Activated CD4-positive, alpha-beta T cell treated with anti-CD3 and anti-CD28 coated beads for 36 hours (primary cell): ENCODE results near the gene NSD1. TPM values are rescaled to one million over a fixed set of nuclear protein-coding genes. Genes with fewer than 3 reads are reported as not detected.

Experiments
- ATAC-seq: fragments of 200-7000 bp; cut with Tn5 transposase; one replicate; pipeline ENCODE4 v1.10.0; 2021; ENCODE audit warnings: mild to moderate bottlenecking, moderate library complexity
- CTCF ChIA-PET: fragments of 350-600 bp; sonication (Branson Sonifier 250); formaldehyde crosslinking; loops from one replicate; lab custom pipeline; 2021; ENCODE audit warnings: antibody characterized with exemption; lab: Charles Lee
- POLR2A ChIA-PET: fragments of 350-600 bp; sonication (Branson Sonifier 250); formaldehyde crosslinking; loops from one replicate; lab custom pipeline; 2021; ENCODE audit warnings: antibody characterized with exemption, inconsistent platforms; lab: Charles Lee
- DNase-seq: peaks from one replicate; pipeline ENCODE4 v3.0.0-alpha.2; 2020
- H3K27ac Mint-ChIP-seq: one replicate; pipeline ENCODE4 v1.8.0; 2021; ENCODE audit warnings: mixed read lengths
- H3K27me3 Mint-ChIP-seq: one replicate; pipeline ENCODE4 v1.8.0; 2021; ENCODE audit warnings: mixed read lengths
- H3K36me3 Mint-ChIP-seq: one replicate; pipeline ENCODE4 v1.8.0; 2021; ENCODE audit warnings: low read depth, mixed read lengths
- H3K4me1 Mint-ChIP-seq: one replicate; pipeline ENCODE4 v1.8.0; 2021; ENCODE audit warnings: mixed read lengths
- H3K4me3 Mint-ChIP-seq: one replicate; pipeline ENCODE4 v1.8.0; 2021; ENCODE audit warnings: mild to moderate bottlenecking, moderate library complexity, mixed read lengths
- H3K9me3 Mint-ChIP-seq: one replicate; pipeline ENCODE4 v1.8.0; 2021; ENCODE audit warnings: low read depth, mixed read lengths
- intact Hi-C, 2 experiments: fragments of 100-400 bp; cut with DNase I in 1 of 2; cut with micrococcal nuclease in 1 of 2; formaldehyde crosslinking; loops; one replicate each; pipeline versions ENCODE4 v1.14.2 to v1.15.1; 2022 to 2024; cut with DNase I, micrococcal nuclease
- total RNA-seq, 2 experiments: library from RNA; stranded (reverse); gene quantifications; one replicate each; pipeline ENCODE4 v1.2.3, GENCODE V29; 2021

NSD1 gene
- total RNA-seq, 2 experiments from 2014 or later: 65.6 to 68.2 TPM

GRCh38 chr5:177116631-177117373, 16.8 kb upstream of the NSD1 start:
- intact Hi-C loops: loop anchor here in 1 of 2 experiments (1.0 to 10.0 kb wide), 2 partner anchors 158 to 186 kb away; partner anchors contain the start of genes PRELID1 and RAB24
- H3K27me3 Mint-ChIP-seq: no peaks in the 10 kb centered on the region
- peaks cover 14% of the 10 kb centered on the region for H3K4me1 Mint-ChIP-seq
- peaks cover 7% of the 10 kb centered on the region for H3K36me3 Mint-ChIP-seq
- CTCF ChIA-PET: interaction anchor here (0.6 kb wide), 1 partner anchor 384 kb away, joined by 3 read pairs; no protein-coding TSS in a partner anchor
- peak overlapping the region; percentile 81 for H3K27ac Mint-ChIP-seq
- POLR2A ChIA-PET: no interaction called here
- peak; percentile 98 for ATAC-seq
- H3K9me3 Mint-ChIP-seq: no peaks in the 10 kb centered on the region
- H3K4me3 Mint-ChIP-seq: peak overlapping the region; percentile 57
- DNase-seq: peak; percentile 91

DNA sequence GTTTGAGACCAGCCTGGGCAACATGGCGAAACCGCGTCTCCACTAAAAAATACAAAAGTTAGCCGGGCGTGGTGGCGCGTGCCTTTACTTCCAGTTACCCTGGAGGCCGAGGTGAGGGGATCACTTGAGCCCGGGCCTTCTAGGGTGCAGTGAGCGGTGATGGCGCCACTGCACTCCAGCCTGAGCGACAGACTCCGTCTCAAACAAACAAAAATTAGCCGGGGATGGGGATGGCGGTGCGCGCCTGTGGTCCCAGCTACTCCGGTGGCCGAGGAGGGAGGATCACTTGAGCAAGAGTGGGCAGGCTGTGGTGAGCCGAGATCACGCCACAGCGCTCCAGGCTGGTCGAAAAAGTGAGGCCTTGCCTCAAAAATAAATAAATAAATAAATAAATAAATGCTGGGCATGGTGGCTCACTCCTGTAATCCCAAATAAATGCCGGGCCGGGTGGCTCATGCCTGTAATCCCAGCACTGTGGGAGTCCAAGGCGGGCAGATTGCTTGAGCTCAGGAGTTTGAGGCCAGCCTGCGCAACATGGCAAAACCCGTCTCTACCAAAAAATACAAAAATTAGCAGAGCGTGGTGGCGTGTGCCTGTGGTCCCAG, 16.0 kb upstream of the NSD1 start:
- Mint-ChIP-seq H3K9me3 (no peaks in the 10 kb centered on the region), H3K36me3 (peaks cover 7% of the 10 kb centered on the region), H3K27me3 (no peaks in the 10 kb centered on the region), H3K4me1 (peaks cover 14% of the 10 kb centered on the region), H3K4me3 (peak overlapping the region; percentile 57), H3K27ac (no peak overlapping the region)
- intact Hi-C loops: loop anchor here in 1 of 2 experiments (10.0 kb wide), 1 partner anchor 157 kb away; no protein-coding TSS in a partner anchor
- no peak for DNase-seq
- ChIA-PET CTCF (interaction anchor here (0.6 kb wide), 1 partner anchor 384 kb away, joined by 3 read pairs; no protein-coding TSS in a partner anchor), POLR2A (no interaction called here)
- no peak for ATAC-seq

GRCh38 chr5:177122566-177122965, 11.0 kb upstream of the NSD1 start:
- intact Hi-C loops: no loop called here
- no peak overlapping the region for H3K27ac Mint-ChIP-seq

GRCh38 chr5:177123789-177124485, 9.6 kb upstream of the NSD1 start:
- ChIA-PET CTCF (interaction anchor here (0.6 to 1.6 kb wide), 2 partner anchors 10 to 463 kb away, joined by 3 to 12 read pairs; no protein-coding TSS in a partner anchor), POLR2A (interaction anchor here (0.7 kb wide), 1 partner anchor 375 kb away, joined by 3 read pairs; no protein-coding TSS in a partner anchor)
- H3K27ac Mint-ChIP-seq: no peak overlapping the region
- no peaks in the 10 kb centered on the region for H3K27me3 Mint-ChIP-seq
- no peaks in the 10 kb centered on the region for H3K36me3 Mint-ChIP-seq
- H3K4me3 Mint-ChIP-seq: no peak overlapping the region
- H3K9me3 Mint-ChIP-seq: no peaks in the 10 kb centered on the region
- ATAC-seq (no peak), DNase-seq (no peak)
- H3K4me1 Mint-ChIP-seq: peaks cover 10% of the 10 kb centered on the region
- intact Hi-C loops: no loop called here

More at GRCh38 chr5:177122566-177122965, 11.0 kb upstream of the NSD1 start:
- Mint-ChIP-seq H3K27me3 (no peaks in the 10 kb centered on the region), H3K4me3 (no peak overlapping the region), H3K36me3 (no peaks in the 10 kb centered on the region), H3K4me1 (no peaks in the 10 kb centered on the region), H3K9me3 (no peaks in the 10 kb centered on the region)
- ATAC-seq (no peak), DNase-seq (no peak)
- ChIA-PET POLR2A (no interaction called here), CTCF (interaction anchor here (0.8 to 1.2 kb wide), 3 partner anchors 9 to 42 kb away, joined by 3 read pairs; partner anchors contain the start of gene NSD1)

GRCh38 chr5:177124486-177124991, 9.0 kb upstream of the NSD1 start:
- intact Hi-C loops: no loop called here
- ATAC-seq: peak; percentile 62
- Mint-ChIP-seq H3K4me1 (peaks cover 16% of the 10 kb centered on the region), H3K36me3 (no peaks in the 10 kb centered on the region), H3K27me3 (no peaks in the 10 kb centered on the region), H3K27ac (no peak overlapping the region), H3K9me3 (no peaks in the 10 kb centered on the region), H3K4me3 (no peak overlapping the region)
- CTCF ChIA-PET: interaction anchor here (0.6 to 1.6 kb wide), 2 partner anchors 10 to 464 kb away, joined by 3 to 12 read pairs; no protein-coding TSS in a partner anchor
- DNase-seq: no peak
- POLR2A ChIA-PET: no interaction called here

DNA sequence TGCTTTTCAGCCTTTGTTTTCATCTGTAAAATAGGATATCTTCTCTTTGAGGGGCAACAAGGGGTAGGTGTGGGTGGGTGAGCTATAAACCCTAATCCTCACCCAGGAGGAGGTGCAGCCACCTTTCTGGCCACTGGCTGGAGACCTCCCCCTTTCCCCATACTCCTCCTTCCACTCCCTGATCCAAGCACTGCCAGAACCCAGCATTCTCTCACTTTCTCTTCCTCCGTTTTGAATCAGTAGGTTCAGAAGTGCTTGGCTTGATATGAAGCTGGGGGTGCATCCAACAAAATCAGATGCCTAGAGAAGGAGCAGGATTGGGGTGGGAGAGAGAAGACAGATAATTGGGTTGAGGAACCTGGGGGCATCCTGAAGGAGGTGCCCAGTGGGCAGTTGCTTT, 6.8 kb upstream of the NSD1 start:
- no peak overlapping the region for H3K4me3 Mint-ChIP-seq
- DNase-seq (no peak), ATAC-seq (no peak)
- H3K27me3 Mint-ChIP-seq: no peaks in the 10 kb centered on the region
- H3K4me1 Mint-ChIP-seq: peaks cover 24% of the 10 kb centered on the region
- no peaks in the 10 kb centered on the region for H3K36me3 Mint-ChIP-seq
- POLR2A ChIA-PET: no interaction called here
- no peak overlapping the region for H3K27ac Mint-ChIP-seq
- no peaks in the 10 kb centered on the region for H3K9me3 Mint-ChIP-seq
- intact Hi-C loops: no loop called here
- CTCF ChIA-PET: interaction anchor here (0.7 to 3.4 kb wide), 6 partner anchors 13 to 277 kb away, joined by 3 to 16 read pairs (median 4); no protein-coding TSS in a partner anchor

GRCh38 chr5:177128551-177128981, 5.0 kb upstream of the NSD1 start:
- DNase-seq (no peak), ATAC-seq (no peak)
- Mint-ChIP-seq H3K27ac (peak overlapping the region; percentile 48), H3K4me3 (no peak overlapping the region), H3K27me3 (no peaks in the 10 kb centered on the region), H3K4me1 (peaks cover 24% of the 10 kb centered on the region), H3K9me3 (no peaks in the 10 kb centered on the region), H3K36me3 (no peaks in the 10 kb centered on the region)
- CTCF ChIA-PET: interaction anchor here (0.6 to 3.4 kb wide), 6 partner anchors 10 to 126 kb away, joined by 3 to 16 read pairs (median 3); no protein-coding TSS in a partner anchor
- intact Hi-C loops: no loop called here
- POLR2A ChIA-PET: interaction anchor here (0.9 kb wide), 1 partner anchor 8 kb away, joined by 3 read pairs; no protein-coding TSS in a partner anchor

DNA sequence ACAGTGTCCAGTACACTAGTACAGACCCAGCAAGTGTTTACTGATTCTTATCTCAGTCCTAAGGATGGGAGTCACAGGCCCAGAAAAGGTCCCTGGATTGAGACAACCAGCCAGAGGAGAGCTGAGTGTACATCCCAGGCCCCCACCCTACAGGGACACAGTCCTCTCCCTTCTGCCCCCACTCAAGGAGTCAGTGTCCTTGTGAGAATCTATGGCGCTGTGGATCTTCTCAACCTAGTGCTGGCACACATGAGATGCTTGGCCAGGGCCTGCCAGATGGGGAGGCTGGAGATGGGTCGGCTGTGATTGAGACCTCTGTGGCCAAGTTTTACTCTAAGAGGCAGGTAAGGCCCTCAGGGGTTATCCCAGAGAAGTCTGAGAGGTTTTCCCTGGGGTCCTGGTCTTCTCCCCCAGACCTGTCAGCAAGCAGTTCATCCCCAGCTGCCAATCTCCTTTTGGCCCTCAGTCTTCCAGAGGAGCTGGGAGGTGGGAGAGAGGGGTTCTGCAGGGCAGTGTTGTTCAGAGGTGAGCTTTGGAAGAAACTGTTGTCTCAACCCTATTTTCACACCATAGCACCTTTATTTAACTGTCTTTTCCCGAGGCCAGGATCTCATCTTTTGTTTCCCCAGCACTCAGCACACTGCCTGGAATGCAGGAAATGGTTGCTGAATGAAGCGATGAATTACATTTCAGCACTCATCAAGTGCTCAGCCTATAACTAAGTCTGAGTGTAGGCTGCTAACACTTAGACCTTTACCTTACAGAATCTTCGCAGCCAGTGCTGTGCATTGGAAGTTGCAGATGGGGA, 3.2 kb upstream of the NSD1 start:
- POLR2A ChIA-PET: no interaction called here
- Mint-ChIP-seq H3K4me1 (peaks cover 28% of the 10 kb centered on the region), H3K27ac (no peak overlapping the region)

GRCh38 chr5:177131019-177131320, 2.6 kb upstream of the NSD1 start:
- CTCF ChIA-PET: interaction anchor here (0.8 kb wide), 1 partner anchor 363 kb away, joined by 3 read pairs; no protein-coding TSS in a partner anchor
- POLR2A ChIA-PET: no interaction called here
- H3K27ac Mint-ChIP-seq: no peak overlapping the region

More for the DNA sequence above, 3.2 kb upstream of the NSD1 start:
- H3K27me3 Mint-ChIP-seq: no peaks in the 10 kb centered on the region
- H3K36me3 Mint-ChIP-seq: peaks cover 10% of the 10 kb centered on the region
- DNase-seq (no peak), ATAC-seq (no peak)
- CTCF ChIA-PET: interaction anchor here (0.6 to 1.0 kb wide), 2 partner anchors 18 to 120 kb away, joined by 3 read pairs; no protein-coding TSS in a partner anchor
- intact Hi-C loops: loop anchor here (5.0 kb wide), 3 partner anchors 172 to 768 kb away; partner anchors contain the start of genes KIAA1191 (in 1 of the 2), PDLIM7 (in 1 of the 2), PRELID1 (in 1 of the 2) and RAB24 (in 1 of the 2)
- H3K4me3 Mint-ChIP-seq: no peak overlapping the region
- H3K9me3 Mint-ChIP-seq: no peaks in the 10 kb centered on the region

More at GRCh38 chr5:177131019-177131320, 2.6 kb upstream of the NSD1 start:
- no peak overlapping the region for H3K4me3 Mint-ChIP-seq
- H3K9me3 Mint-ChIP-seq: no peaks in the 10 kb centered on the region
- no peaks in the 10 kb centered on the region for H3K27me3 Mint-ChIP-seq
- DNase-seq (no peak), ATAC-seq (no peak)
- peaks cover 31% of the 10 kb centered on the region for H3K4me1 Mint-ChIP-seq
- peaks cover 14% of the 10 kb centered on the region for H3K36me3 Mint-ChIP-seq
- intact Hi-C loops: loop anchor here (5.0 kb wide), 3 partner anchors 171 to 769 kb away; partner anchors contain the start of genes KIAA1191 (in 1 of the 2), PDLIM7 (in 1 of the 2), PRELID1 (in 1 of the 2) and RAB24 (in 1 of the 2)
